Activated CD4-positive, alpha-beta T cell treated with anti-CD3 and anti-CD28 coated beads, Interleukin-2, amount 50 U/mL, for 1 hour (primary cell): ENCODE data around the gene CDK16.
A peak's percentile ranks its signal among the peaks of the same experiment; 100 is the strongest.

Experiments used
- DNase-seq: peaks from one replicate; pipeline ENCODE4 v3.0.0-alpha.2; 2020

Gene CDK16

DNA sequence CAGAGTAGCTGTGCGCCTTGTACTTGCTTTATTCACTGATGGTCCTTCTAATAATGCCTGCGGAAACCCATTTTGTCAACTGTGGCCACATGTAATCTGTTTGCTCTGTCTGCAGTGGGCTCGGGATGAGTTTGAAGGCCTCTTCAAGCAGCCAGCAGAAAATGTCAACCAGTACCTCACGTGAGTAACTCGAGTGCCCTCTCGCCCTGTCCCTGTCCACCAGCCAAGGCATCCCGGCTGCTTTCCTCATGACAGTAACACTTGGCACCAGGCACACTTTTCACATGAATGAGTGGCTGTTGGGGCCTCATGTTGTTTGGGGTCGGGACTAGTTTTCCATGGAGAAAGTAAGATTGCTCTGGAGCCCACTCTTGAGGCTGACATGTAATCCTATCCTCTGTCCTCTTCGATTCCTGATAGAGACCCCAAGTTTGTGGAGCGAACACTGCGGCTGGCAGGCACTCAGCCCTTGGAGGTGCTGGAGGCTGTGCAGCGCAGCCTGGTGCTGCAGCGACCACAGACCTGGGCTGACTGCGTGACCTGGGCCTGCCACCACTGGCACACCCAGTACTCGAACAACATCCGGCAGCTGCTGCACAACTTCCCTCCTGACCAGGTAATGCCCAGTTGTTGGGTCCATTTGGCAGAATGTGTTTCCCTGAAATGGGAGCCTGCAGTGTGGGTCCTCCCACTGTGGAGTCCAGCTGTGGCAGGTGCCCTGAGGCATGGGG is 8.8 kb upstream of the CDK16 start:
- no peak for DNase-seq

DNA sequence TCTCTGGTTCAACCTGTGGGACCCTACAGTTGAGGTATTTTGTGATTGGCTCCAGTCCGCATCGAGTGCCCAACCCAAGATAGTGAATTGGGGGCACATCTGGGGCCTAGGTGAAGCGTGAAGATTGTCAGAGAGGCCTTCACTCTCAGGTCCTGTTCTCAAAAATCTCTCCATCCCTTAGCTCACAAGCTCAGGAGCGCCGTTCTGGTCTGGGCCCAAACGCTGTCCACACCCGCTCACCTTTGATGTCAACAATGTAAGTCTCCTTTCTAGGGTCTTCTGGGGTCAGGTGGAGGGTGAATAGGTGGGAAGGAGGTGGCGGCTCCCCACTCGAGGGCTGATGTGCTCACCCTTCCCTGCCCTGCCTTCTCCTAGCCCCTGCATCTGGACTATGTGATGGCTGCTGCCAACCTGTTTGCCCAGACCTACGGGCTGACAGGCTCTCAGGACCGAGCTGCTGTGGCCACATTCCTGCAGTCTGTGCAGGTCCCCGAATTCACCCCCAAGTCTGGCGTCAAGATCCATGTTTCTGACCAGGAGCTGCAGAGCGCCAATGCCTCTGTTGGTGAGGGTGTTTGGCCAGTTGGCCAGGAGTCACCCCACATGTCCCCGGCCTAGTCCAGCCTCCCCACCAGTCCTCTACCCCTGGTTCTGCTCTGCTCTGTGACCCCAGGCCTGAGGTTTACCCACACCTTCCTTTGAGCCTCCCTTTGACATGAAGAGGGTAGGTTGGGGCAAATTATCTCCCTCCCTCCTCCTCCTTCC is 7.6 kb upstream of the CDK16 start:
- no peak for DNase-seq

DNA sequence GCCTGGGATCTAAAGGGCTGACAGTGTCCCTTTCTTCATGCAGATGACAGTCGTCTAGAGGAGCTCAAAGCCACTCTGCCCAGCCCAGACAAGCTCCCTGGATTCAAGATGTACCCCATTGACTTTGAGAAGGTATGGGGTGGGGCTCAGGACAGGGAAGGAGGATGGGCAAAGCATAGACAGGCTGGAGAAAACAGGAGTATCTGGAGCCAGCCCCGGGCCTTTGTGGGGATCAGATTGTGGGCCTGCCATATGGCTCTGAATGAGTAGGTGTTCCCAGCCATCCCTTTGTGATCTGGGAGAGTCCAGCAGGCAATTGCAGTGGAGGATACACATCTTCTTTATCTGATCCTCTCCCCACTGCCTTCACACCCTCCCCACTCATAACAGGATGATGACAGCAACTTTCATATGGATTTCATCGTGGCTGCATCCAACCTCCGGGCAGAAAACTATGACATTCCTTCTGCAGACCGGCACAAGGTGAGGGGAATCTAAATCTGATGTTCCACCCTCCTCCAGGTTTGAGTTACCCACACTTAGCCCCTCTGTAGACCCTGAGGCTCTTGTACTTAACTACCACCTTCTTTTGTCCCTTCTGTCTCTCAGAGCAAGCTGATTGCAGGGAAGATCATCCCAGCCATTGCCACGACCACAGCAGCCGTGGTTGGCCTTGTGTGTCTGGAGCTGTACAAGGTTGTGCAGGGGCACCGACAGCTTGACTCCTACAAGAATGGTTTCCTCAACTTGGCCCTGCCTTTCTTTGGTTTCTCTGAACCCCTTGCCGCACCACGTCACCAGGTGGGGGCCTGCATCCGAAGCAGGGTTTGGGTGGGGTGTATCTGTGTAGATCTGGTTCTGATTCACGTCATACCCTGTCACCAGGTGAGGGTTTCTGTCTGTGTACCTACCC is 5.8 kb upstream of the CDK16 start:
- no peak for DNase-seq

GRCh38 chrX:47214435-47215077 is 3.9 kb upstream of the CDK16 start:
- DNase-seq, result no peak

DNA sequence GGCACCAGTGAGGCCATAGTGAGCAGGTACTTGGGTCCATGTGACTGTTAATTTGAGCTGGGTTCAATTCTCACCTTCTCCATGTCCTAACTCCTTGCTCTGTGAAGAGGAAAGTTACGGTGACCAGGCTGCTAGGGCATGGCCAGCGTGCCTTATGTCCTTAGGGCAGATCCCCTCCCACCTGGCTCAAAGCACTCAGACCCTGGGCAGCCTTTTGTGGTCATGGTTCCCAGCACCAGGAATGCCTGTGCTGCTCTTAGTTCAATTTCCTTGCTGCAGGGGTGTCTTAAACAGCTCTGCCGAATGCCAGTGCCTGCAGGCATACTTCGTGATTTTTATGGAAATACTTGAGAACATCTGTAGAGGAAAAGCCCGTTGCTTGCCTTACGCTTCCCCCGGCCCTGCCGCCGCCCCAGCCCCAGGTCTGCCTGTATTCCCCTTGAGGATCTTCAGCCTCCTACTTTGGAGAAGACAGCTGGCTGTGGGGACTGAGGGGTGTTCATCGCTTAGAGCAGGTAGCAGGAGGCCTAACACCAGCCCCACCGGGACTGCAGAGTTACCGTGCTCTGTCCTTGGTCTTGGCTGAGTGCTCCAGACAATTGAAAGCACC is 3.1 kb upstream of the CDK16 start:
- no peak for DNase-seq

DNA sequence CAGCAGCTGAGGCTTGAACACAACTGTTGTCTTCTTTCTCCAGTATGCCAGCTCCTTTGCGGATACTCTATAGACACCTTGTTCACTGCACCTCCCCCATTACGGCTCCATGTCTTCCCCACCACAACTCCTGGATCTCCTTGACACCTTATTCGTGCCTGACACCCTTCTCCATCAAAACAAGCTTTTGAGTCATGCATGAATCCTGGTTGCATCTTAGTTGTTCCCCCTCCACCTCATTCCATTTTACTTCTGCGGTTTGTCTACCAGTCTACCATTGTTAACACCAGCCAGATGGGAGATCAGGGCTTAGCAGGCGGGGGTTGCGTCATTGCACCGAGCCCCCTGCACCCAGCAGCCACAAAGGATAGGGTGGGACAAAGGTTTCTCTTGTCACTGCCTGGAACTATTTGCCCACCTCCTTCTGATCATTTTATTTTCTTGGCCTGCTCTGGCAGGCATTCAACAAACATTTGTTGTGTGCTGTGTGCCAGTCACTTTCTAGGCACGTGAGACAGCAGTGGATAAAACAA is 2.0 kb upstream of the CDK16 start:
- DNase-seq, result no peak

DNA sequence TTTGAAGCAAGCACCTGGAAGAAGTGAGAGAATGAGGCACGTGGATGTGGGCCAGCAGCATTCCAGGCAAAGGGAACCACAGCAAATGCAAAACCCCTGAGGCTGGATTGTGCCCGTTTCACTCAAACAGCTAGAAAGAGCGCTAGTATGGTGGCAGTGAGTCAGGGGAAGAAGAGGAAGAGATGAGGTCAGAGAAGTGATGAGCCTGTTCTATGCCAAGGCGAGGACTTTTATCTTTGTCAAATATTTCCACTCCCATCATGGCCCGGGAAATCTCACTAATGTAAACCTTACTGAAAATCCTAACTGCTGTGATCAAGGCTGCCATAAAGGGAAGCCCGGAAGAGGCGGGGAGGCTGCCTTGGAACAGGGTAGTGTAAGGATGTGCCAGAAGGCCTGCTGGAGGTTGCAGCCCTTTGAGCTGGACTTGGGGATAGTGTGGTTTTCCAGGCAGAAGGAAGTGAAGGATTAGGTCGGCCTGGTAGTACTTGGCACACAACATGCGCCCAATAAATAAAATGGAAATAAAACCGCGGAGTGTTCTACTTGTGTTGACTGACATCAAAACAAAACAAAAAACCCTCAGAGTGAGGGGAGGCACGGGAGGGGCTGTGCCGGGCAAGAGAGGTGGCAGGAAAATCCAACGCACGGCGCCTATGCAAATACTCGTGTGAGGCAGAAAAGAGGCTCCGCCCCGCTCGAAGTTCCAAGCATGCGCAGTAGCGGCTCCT is 1.2 kb upstream of the CDK16 start:
- DNase-seq, result peak; percentile 16

- peak; percentile 92 for DNase-seq
Observed at GRCh38 chrX:47217852-47218279, 615 bp upstream of the CDK16 start.

DNA sequence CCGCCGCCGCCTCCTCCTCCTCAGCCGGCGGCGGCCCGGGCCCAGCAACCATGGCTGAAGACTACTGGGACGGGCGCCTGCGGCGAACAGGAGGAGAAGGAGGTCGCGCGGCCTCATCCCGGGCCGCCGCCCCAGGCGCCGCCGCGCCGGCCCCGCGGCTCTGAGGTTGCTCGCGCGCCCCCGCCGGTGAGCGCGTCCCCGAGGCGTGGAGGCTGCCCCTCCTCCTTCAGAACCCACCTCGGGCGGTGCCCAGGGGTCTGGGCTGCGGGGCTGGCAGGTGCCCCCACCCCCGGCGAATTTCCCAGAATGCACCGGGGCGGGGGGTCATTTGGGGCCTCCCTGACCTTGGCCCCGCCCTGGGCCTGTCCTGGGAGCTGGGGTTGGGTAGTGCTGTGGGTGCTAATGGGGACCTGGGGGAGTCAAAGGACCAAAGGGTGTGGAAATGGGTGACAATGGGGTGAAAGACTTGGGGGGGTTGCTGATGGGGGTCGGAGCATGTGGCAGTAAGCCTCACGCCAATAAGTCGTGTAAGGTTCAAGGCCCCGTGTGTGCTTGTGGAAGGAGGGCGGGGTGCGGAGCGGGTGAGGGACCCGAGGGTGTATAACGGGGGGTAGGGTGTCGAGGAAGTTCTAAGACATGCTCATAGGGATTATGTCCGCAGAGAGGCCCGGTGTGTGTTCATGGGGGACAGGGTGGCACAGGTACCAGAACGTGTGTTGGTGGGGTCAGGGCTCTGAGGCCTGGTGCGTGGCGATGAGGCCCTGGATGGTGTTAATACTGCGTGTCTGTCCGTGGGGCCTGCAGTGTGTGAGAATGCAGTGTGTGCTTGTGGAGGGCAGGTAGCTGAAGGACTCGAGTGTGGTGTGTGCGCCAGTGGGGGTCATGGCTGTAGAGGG is 687 bp downstream of the CDK16 start:
- peak; percentile 28 for DNase-seq

- DNase-seq, result no peak
Observed at GRCh38 chrX:47221756-47222155, 3.3 kb downstream of the CDK16 start.

DNA sequence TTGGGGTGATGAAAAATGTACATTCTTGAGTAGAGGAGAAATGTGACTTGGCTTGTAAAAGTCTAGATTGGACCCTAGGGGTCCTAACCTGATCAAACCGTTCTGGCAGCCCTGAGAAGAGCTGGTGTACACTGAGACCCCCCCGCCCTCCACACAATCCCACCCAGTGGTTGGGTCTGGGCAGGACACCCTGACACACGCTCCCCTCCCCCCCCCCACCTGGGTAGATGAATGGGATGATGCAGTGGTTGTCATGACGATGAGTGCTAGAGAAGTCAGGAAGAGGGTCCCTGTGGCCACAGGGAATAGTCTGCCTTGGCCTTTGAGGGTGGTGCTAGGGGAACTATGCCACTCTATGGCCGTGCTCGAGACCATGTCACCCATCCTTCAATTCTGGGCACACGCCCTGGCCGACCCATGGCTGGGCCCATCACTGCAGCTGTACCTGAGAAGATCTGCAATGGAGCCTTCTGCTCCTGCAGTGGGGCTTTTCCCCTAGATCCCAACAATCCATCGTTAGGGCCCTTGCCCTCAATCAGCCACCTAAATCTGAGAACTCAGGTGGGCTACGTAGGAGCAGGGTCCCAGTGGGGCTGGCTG is 4.4 kb downstream of the CDK16 start:
- DNase-seq, result no peak

DNA sequence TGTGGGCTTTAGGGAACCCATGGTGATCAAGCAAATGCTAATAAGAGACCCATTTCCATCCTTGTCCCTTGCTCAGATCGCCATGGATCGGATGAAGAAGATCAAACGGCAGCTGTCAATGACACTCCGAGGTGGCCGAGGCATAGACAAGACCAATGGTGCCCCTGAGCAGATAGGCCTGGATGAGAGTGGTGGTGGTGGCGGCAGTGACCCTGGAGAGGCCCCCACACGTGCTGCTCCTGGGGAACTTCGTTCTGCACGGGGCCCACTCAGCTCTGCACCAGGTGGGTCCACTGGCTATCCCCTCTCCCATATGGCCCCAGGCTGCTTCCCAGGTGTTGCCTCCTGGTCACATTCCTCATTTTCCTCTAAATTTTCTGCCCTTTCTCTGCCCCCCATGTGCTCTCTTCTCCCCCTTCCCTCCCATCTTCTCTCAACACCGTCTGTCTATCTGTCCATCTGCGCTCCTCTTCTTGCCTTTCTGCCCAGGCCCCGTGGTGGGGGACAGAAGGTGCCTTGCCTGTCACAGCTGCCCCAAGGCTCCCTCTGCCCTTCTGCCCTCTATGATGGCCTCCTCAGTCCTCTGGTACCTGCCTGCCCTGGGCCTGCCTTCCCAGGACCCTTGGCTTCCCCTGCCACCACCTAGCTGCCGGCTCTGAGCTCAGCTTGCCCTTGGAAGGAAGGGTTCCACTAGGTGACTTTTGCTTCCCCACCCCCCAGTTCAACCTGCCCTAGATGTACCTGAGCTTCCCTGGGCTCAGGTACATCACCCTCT is 5.2 kb downstream of the CDK16 start:
- no peak for DNase-seq

GRCh38 chrX:47224266-47224895 is 5.9 kb downstream of the CDK16 start:
- no peak for DNase-seq

- no peak for DNase-seq
Observed at GRCh38 chrX:47224896-47225290, 6.4 kb downstream of the CDK16 start.

GRCh38 chrX:47226071-47226470 is 7.6 kb downstream of the CDK16 start:
- no peak for DNase-seq

GRCh38 chrX:47226531-47227333 is 8.3 kb downstream of the CDK16 start:
- no peak for DNase-seq

DNA sequence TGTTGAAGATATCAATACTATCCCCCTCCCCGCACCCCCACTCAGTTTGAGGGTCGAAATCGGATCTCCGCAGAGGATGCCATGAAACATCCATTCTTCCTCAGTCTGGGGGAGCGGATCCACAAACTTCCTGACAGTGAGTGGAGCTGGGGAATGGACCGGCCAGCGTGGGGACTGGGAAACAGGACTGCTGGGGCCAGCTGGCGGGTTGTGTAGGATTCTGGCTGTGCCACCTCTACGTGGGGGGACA is 8.8 kb downstream of the CDK16 start:
- no peak for DNase-seq
